22Rv1 (cell line): ENCODE results near the gene ST8SIA6.

Source experiments
- ZFX ChIP-seq: fragments of 450-650 bp; IDR thresholded peaks from 2 replicates; pipeline ENCODE4 v1.6.1; 2017; ENCODE audit warnings: antibody characterized with exemption, borderline replicate concordance
- TF ChIP-seq, protein P1 (sequence below): fragments of 450-650 bp; IDR thresholded peaks from 2 replicates; pipeline ENCODE4 v1.5.1; 2017; ENCODE audit warnings: mild to moderate bottlenecking

DNA sequence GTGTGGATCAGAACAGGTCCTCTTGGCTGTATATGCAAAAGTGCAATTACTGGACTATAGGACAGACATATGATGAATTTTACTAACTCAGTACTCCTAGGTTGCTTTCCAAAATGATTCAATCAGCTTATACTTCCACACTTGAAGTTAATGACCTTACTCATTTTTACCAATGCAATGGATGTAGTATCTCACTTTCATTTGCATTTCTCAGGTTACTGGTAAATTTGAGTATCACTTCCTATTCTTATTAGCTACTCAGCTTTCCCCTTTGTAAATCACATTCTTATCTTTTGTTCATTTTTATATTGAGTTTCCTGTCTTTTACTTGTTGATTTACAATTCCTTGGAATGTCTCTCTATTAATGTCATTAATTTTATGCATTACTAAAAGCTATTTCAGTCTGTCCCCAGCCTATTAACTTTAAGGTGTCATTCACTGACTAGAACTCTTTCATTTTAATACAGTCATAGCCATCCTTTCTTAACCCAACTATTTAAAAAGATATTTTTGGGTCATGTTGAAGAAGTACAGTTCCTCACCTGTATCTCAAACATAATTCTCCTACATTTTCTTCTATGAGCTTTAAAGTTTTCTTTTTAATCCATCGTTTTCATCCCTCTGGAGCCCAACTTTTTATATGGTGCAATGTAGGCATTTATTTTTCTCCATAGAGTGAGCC, 137.8 kb downstream of the ST8SIA6 start:
- TF ChIP-seq, protein P1, sequence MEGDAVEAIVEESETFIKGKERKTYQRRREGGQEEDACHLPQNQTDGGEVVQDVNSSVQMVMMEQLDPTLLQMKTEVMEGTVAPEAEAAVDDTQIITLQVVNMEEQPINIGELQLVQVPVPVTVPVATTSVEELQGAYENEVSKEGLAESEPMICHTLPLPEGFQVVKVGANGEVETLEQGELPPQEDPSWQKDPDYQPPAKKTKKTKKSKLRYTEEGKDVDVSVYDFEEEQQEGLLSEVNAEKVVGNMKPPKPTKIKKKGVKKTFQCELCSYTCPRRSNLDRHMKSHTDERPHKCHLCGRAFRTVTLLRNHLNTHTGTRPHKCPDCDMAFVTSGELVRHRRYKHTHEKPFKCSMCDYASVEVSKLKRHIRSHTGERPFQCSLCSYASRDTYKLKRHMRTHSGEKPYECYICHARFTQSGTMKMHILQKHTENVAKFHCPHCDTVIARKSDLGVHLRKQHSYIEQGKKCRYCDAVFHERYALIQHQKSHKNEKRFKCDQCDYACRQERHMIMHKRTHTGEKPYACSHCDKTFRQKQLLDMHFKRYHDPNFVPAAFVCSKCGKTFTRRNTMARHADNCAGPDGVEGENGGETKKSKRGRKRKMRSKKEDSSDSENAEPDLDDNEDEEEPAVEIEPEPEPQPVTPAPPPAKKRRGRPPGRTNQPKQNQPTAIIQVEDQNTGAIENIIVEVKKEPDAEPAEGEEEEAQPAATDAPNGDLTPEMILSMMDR: no peak
- TF ChIP-seq ZFX: no peak
